ENCODE measurements around the gene FBN1.

FBN1 gene

DNA sequence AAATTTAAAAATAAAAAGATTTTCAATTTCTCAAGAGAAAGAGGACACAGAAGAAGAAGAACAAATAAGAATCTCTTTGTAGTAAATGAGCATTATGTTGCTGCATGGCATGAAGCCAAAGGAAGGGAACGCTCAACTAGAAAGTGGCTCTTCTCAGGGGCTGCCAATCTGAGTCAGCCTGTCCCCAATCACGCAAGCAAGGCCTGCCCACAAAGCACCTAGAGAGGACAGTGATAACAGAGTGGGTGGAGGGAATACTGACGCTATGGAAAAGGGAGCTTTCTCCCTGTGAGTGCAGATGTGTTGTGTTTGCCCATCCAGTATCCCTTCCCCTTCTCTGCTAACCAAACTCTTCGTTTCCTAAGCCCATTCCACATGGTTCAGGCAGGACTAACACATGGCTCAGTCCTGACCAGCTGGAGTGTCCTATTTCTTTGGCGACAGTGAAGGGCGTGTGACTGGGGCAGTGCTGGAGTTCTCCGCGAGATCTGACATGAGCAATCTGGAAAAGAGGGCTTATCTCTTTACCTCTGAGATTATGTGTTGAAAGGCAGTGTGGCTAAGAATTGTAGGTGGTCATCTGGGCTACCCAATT lies 14.2 kb downstream of the FBN1 start:
- DNase-seq: peak in 9 of 42 donors; percentile 2 to 69 (median 38)
- intact Hi-C loops (cut with DNase I): no loop called here

DNA sequence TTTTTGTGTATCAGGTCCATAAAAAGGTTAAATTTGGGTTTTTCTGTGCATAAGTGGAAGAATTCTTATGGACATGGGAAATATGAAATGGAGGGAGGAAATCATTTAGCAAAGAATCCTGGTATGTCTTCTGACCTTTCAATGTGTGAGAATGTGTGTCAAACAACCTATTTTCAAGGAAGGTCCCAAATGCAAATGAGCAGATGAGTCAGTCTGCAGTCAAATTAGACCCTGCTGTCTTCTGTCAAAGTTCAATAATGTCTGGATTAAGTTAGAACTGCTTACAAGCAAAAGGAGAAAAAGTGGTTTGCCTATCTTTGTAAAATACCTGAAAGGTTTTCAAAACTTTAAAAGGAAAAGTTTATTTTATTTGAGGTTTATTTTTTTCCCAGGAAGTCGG lies 15.3 kb downstream of the FBN1 start:
- DNase-seq: no peak
- intact Hi-C loops (cut with DNase I): no loop called here

DNA sequence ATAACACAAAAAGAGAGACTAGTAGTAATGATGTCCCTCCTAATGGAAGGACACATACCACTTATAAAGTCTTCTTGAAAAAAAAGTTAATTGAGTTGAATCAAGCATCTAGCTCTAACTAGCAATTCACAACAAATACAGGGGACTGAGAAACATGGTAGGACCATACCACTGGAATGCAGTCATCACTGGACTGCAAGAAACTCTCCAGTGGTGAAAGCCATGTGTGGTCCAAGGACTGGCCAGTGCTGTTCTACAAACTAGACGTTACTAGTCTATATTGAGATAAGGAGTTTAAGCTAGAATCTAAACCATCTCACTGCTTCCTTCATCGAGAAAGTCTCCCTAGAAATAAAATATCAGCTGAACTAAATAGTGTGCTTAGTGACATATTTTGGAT lies 16.7 kb downstream of the FBN1 start:
- intact Hi-C loops (cut with DNase I): no loop called here
- DNase-seq: no peak

DNA sequence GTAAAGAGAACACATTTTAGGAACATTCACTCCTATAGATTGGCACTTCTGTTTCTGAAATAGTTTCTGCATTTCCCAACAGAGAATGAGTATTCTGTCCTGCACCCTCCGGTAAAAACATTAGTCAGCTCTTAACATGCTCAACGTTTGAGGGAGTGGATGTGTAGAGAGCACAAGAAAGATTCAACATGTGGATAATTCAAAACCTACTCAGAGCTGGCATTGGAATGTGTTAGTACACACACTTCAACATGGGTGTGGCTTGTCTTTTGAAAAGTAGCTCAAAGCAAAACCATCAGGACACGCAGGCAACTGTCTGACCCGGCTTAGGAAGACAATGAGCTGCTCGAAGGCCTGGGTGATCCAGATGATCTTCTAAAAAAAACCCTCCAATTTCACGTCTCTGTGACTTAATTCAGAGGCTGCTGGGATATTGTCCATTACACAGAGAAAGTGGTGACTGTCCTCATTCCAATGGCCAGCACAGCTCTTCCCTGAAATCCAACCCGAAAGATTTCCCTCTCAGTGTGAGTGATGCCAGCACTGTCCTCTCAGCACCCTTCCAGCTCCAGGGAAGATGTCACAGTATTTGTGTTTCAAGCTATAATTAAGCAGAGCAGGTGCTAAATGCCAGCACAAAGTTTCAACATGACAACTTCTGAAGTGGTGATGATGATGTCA lies 18.1 kb downstream of the FBN1 start:
- DNase-seq: peak in 1 of 42 donors; percentile 5
- intact Hi-C loops (cut with DNase I): no loop called here

DNA sequence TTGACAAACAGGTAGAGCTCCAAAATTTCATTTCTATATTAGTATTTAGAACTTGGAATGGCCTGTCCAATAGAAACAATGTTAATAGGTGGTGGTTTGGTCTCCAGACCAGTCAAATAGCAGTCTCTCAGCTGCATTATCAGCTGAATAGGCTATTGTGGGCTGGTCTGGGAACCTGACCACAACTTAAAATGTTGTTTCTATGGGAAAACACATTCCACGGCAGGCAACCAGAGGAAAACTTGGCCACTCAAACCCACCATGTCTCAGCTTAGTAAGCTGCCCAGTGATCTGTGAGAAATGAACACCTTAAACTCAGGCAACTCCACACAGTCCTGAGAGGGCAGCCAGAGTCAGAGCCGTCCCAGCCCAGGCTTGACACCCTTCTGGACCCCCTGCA lies 20.4 kb downstream of the FBN1 start:
- no peak for DNase-seq
- intact Hi-C loops (cut with DNase I): no loop called here

DNA sequence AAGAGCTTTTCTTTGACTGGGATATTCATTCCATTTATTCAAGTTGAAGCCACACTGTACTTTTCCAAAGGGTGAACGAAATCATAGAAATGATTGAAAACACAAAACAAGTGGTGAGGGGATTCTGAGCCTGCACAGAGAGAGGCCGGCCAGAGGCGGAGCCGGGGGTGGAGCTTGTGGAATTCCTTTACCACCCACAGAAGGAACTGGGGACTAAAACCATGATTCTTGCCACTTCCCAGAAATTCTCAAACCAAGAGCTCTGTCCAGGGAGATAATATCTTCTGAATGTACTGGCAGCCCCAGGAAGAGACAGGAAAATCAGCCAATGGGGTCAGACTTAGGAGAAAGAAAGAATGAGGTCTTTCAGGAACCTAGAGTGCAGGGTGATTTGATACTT lies 20.8 kb downstream of the FBN1 start:
- no peak for DNase-seq
- intact Hi-C loops (cut with DNase I): no loop called here

DNA sequence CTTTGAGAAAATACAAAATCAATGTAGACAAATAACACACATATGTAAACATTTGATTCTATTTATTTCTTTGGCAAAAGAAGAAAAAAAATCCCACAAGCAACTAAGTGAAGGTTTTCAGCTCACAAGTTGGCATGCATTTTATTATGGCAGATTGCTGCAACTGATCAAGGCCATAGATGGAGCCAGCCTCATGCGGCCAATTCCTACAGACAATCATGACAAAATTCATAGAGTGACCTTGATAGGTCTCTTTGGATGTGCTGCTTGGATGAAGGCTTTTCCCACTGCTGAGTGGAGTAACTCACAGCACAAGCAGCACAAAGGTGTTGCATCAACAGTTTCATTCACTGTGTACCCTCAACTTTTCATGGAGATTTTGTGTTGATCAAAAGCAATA lies 22.1 kb downstream of the FBN1 start:
- intact Hi-C loops (cut with DNase I): no loop called here
- DNase-seq: no peak

DNA sequence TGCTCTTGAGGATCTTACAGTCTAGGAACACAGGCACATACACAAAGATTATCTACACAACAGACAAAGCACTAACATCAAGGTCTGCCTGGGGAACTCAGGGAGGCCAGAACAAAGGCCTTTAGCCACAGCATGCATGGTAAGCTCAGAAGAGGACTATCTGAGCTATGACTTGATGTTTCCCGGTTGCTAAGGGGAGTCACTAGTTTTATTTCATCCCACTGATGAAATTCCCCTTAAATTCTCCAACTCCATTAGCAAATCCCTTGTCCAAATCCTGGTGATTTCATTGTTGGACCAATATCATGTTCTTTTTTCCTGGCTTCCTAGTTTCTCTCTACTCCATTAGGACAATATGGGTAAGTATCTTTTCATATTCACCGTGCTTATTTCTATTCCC lies 23.3 kb downstream of the FBN1 start:
- no peak for DNase-seq
- intact Hi-C loops (cut with DNase I): no loop called here

DNA sequence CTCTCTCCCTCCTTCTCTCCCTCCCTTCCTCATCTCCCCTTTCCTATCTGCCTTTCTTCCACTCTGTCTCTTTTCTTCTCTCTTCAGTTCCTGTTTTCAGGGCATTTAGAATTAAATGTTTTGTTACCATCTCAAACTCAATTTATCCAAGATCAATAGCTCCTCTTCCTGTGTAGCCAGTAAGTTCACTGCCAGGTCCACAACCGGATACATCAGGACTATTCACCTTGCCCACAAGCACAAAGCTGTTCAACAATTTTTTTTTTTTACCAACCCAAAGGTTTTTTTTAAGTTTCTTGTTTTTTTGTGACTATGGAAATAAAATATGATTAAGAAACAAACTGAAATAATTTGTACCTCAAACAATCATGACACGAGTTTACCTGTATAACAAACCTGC lies 26.1 kb downstream of the FBN1 start:
- DNase-seq: no peak
- intact Hi-C loops (cut with DNase I): no loop called here

DNA sequence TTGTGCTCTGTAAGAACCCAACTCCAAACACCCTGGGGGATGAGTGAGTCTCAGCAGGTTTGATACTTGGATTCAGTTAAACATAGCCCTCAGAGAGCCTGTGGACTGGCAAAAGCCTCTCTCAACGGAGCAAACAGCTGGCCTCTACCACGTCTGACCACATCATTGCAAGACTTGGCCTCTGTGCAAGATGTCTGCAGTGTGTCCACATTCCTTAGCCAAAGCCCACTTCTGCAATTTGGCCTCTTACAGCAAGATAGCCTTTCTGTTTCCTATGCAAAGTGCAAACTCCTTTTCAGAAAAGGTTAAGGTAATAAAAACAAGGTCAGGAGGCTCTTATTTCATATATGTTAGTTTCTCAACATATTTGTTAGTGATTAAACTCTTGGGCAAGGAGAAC lies 27.9 kb downstream of the FBN1 start:
- no peak for DNase-seq
- intact Hi-C loops (cut with DNase I): no loop called here

- intact Hi-C loops (cut with DNase I): no loop called here
- no peak for DNase-seq
Measured at GRCh38 chr15:48616216-48616615, 29.3 kb downstream of the FBN1 start.

DNA sequence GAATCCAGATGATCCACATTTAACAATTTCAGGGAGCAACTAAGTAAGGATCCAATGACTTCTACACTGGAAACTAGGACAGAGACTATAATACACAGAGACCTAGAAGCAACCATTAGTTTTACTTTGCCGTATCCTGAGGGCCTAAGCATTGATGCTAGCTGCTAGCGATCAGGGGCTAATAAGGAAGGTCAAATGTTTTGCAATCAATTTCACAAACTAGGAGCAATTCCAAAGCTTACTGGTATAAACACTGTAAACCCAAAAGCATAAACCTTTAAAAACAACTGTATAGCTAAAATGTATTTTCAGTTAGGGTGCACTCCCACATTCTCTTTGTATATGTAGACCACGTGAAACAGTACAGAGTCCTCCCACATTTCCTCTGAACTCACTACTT lies 31.5 kb downstream of the FBN1 start:
- DNase-seq: no peak
- intact Hi-C loops (cut with DNase I): no loop called here

DNA sequence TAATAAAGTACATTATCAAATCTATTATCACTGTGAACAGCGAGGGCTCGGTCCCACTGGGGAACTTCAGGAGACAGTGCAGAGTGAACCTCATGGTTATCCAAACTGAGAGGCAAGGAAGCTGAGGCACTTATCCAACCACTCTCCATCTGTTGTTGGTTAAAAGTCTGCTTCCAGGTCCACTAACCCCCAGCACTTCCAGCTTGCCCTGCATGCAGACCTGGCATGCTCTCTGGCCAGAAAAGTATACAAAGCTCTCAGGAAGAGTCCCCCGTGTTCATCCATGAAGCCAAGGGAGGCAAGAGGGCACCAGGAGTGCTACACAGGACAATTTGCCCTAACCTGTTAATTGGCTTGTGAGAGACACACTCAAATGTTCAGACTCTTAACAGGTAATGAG lies 36.0 kb downstream of the FBN1 start:
- intact Hi-C loops (cut with DNase I): no loop called here
- DNase-seq: no peak

- intact Hi-C loops (cut with DNase I): no loop called here
- no peak for DNase-seq
Measured at GRCh38 chr15:48607846-48608245, 37.7 kb downstream of the FBN1 start.

GRCh38 chr15:48604567-48604966 lies 40.9 kb downstream of the FBN1 start:
- intact Hi-C loops (cut with DNase I): no loop called here
- DNase-seq: no peak

- no peak for DNase-seq
- intact Hi-C loops (cut with DNase I): no loop called here
Measured at GRCh38 chr15:48603922-48604321, 41.6 kb downstream of the FBN1 start.

GRCh38 chr15:48603123-48603500 lies 42.4 kb downstream of the FBN1 start:
- peak in 13 of 42 donors; percentile 2 to 67 (median 24) for DNase-seq
- intact Hi-C loops (cut with DNase I): no loop called here

- DNase-seq: peak in 1 of 42 donors; percentile 20
- intact Hi-C loops (cut with DNase I): no loop called here
Measured at GRCh38 chr15:48602358-48603122, 43.0 kb downstream of the FBN1 start.

- intact Hi-C loops (cut with DNase I): no loop called here
- no peak for DNase-seq
Measured at GRCh38 chr15:48601095-48601494, 44.4 kb downstream of the FBN1 start.

- DNase-seq: no peak
- intact Hi-C loops (cut with DNase I): no loop called here
Measured at GRCh38 chr15:48596841-48597240, 48.7 kb downstream of the FBN1 start.

GRCh38 chr15:48596415-48596814 lies 49.1 kb downstream of the FBN1 start:
- intact Hi-C loops (cut with DNase I): no loop called here
- no peak for DNase-seq
